SK-N-SH (cell line): ENCODE results near the gene MYO16. TPM values are rescaled to one million over a fixed set of nuclear protein-coding genes. Genes with fewer than 3 reads are reported as not detected.

Experiments
- CTCF ChIA-PET: fragments of 300-600, 350-600 bp; formaldehyde crosslinking; extraction: SDS; loops from one replicate; lab custom pipeline; 2021; lab: Yijun Ruan, JAX
- POLR2A ChIA-PET: fragments of 350-600 bp; sonication (Branson Sonifier 250); formaldehyde crosslinking; extraction: SDS; loops from one replicate; lab custom pipeline; 2020; ENCODE audit warnings: antibody characterized with exemption, inconsistent platforms; lab: Yijun Ruan, JAX
- DNase-seq: peaks from one replicate; pipeline ENCODE4 v3.0.0; 2012
- H2AFZ ChIP-seq: fragments of 200-600 bp; sonication (generic); 2 replicates; pipeline ENCODE4 v1.8.1; 2016; ENCODE audit warnings: antibody characterized with exemption, mild to moderate bottlenecking, low read depth
- H3F3A ChIP-seq: fragments of 200-600 bp; sonication (generic); replicated peaks from 2 replicates; pipeline ENCODE3; 2016; ENCODE audit warnings: antibody characterized with exemption, mild to moderate bottlenecking; ENCODE audit not compliant: insufficient read depth
- H3K27ac ChIP-seq, 2 experiments: fragments of 200-500 bp in 1 of 2; fragments of 200-600 bp in 1 of 2; sonication (Bioruptor generic) in 1 of 2; sonication (generic), shearing (Covaris generic) in 1 of 2; 2 replicates each; pipeline versions ENCODE4 v1.5.1 to v1.6.1; 2014 to 2016; ENCODE audit warnings: low read depth in 2 of 2, inconsistent platforms in 1 of 2, low read length in 1 of 2, mild to moderate bottlenecking in 1 of 2, mixed read lengths in 1 of 2
- H3K27me3 ChIP-seq: fragments of 200-600 bp; sonication (generic), shearing (Covaris generic); 2 replicates; pipeline ENCODE4 v1.6.1; 2016; ENCODE audit warnings: mixed run types; ENCODE audit not compliant: insufficient read depth
- H3K36me3 ChIP-seq, 2 experiments: fragments of 200-500 bp in 1 of 2; fragments of 200-600 bp in 1 of 2; sonication (Bioruptor generic) in 1 of 2; sonication (generic) in 1 of 2; replicated peaks in 1 of 2; 2 replicates each; pipeline versions ENCODE3 to v1.5.1; 2014 to 2016; ENCODE audit warnings: low read length in 1 of 2, mild to moderate bottlenecking in 1 of 2; ENCODE audit not compliant: insufficient read depth in 2 of 2, control insufficient read depth in 1 of 2
- H3K4me1 ChIP-seq, 2 experiments: fragments of 200-500 bp in 1 of 2; fragments of 200-600 bp in 1 of 2; sonication (Bioruptor generic) in 1 of 2; sonication (generic), shearing (Covaris generic) in 1 of 2; 2 replicates each; pipeline versions ENCODE4 v1.5.1 to v1.6.1; 2014 to 2016; ENCODE audit warnings: low read depth in 1 of 2, low read length in 1 of 2, mixed run types in 1 of 2; ENCODE audit not compliant: insufficient read depth in 2 of 2, control insufficient read depth in 1 of 2
- H3K4me2 ChIP-seq: fragments of 200-600 bp; sonication (generic), shearing (Covaris generic); 2 replicates; pipeline ENCODE4 v1.6.1; 2017; ENCODE audit warnings: mixed run types
- H3K4me3 ChIP-seq, 2 experiments: fragments of 200-500 bp in 1 of 2; fragments of 200-600 bp in 1 of 2; sonication (Bioruptor generic) in 1 of 2; sonication (generic), shearing (Covaris generic) in 1 of 2; 2 replicates each; pipeline versions ENCODE4 v1.5.1 to v1.8.1; 2014 to 2016; ENCODE audit warnings: low read depth in 2 of 2, inconsistent platforms in 1 of 2, low read length in 1 of 2, mild to moderate bottlenecking in 1 of 2, mixed read lengths in 1 of 2, moderate library complexity in 1 of 2
- H3K79me2 ChIP-seq: fragments of 200-600 bp; sonication (generic); 2 replicates; pipeline ENCODE4 v1.8.1; 2017; ENCODE audit warnings: mild to moderate bottlenecking; ENCODE audit not compliant: insufficient read depth
- H3K9ac ChIP-seq: fragments of 200-600 bp; sonication (generic); 2 replicates; pipeline ENCODE4 v1.6.1; 2017; ENCODE audit warnings: mixed run types
- H3K9me2 ChIP-seq: fragments of 200-600 bp; sonication (generic); 2 replicates; pipeline ENCODE4 v1.6.1; 2017; ENCODE audit warnings: mixed run types
- H3K9me3 ChIP-seq: fragments of 200-600 bp; sonication (generic); 2 replicates; pipeline ENCODE4 v1.6.1; 2017; ENCODE audit warnings: mixed run types, mild to moderate bottlenecking, moderate library complexity
- H4K20me1 ChIP-seq: fragments of 200-600 bp; sonication (generic); 2 replicates; pipeline ENCODE4 v1.6.1; 2017; ENCODE audit warnings: mild to moderate bottlenecking, mixed run types; ENCODE audit not compliant: insufficient read depth
- CHD2 ChIP-seq: fragments of 150-350 bp; IDR thresholded peaks from 2 replicates; pipeline ENCODE4 v1.6.1; 2018; ENCODE audit warnings: low read length; ENCODE audit not compliant: partially characterized antibody
- ELF1 ChIP-seq: IDR thresholded peaks from 2 replicates; pipeline ENCODE4 v1.4.0; 2012
- FOXJ3 ChIP-seq: sonication (generic); formaldehyde crosslinking; IDR thresholded peaks from 2 replicates; pipeline ENCODE4 v1.5.1; 2020; ENCODE audit warnings: mild to moderate bottlenecking, missing genetic modification reagents
- FOXM1 ChIP-seq: IDR thresholded peaks from 2 replicates; pipeline ENCODE4 v1.4.0; 2012; ENCODE audit warnings: low read depth, mild to moderate bottlenecking
- GABPA ChIP-seq: IDR thresholded peaks from 2 replicates; pipeline ENCODE4 v1.4.0; 2012; ENCODE audit warnings: low read depth, mild to moderate bottlenecking
- GATA2 ChIP-seq: sonication (generic); formaldehyde crosslinking; IDR thresholded peaks from 2 replicates; pipeline ENCODE4 v1.5.0; 2020; ENCODE audit warnings: mild to moderate bottlenecking, missing genetic modification reagents
- MAX ChIP-seq: IDR thresholded peaks from 2 replicates; pipeline ENCODE4 v1.4.0; 2012; ENCODE audit warnings: low read depth
- MEF2A ChIP-seq: IDR thresholded peaks from 2 replicates; pipeline ENCODE4 v1.4.0; 2012; ENCODE audit warnings: low read depth, borderline replicate concordance
- MXI1 ChIP-seq: IDR thresholded peaks from 2 replicates; pipeline ENCODE4 v1.6.1; 2012; ENCODE audit warnings: mild to moderate bottlenecking, low read depth, low read length, improper control_type of control experiment
- NFIC ChIP-seq: IDR thresholded peaks from 2 replicates; pipeline ENCODE4 v1.4.0; 2012; ENCODE audit warnings: borderline replicate concordance
- NRF1 ChIP-seq: IDR thresholded peaks from 2 replicates; pipeline ENCODE4 v1.6.1; 2012; ENCODE audit warnings: low read depth, mild to moderate bottlenecking, low read length
- PBX3 ChIP-seq: IDR thresholded peaks from 2 replicates; pipeline ENCODE4; 2012
- RAD21 ChIP-seq: IDR thresholded peaks from 2 replicates; pipeline ENCODE4 v1.6.1; 2012; ENCODE audit warnings: mild to moderate bottlenecking, low read length
- RCOR1 ChIP-seq: fragments of 150-350 bp; IDR thresholded peaks from 2 replicates; pipeline ENCODE4 v1.6.1; 2017; ENCODE audit warnings: antibody characterized with exemption, low read length
- RFX5 ChIP-seq: IDR thresholded peaks from 2 replicates; pipeline ENCODE4 v1.6.1; 2012; ENCODE audit warnings: mild to moderate bottlenecking, improper control_type of control experiment, low read length
- SIN3A ChIP-seq: IDR thresholded peaks from 2 replicates; pipeline ENCODE4 v1.6.1; 2012; ENCODE audit warnings: low read depth, mild to moderate bottlenecking, low read length, moderate library complexity, borderline replicate concordance
- SMC3 ChIP-seq: IDR thresholded peaks from 2 replicates; pipeline ENCODE4 v1.6.1; 2012; ENCODE audit warnings: low read depth, low read length, improper control_type of control experiment
- TCF12 ChIP-seq: IDR thresholded peaks from 2 replicates; pipeline ENCODE4 v1.4.0; 2012
- TEAD4 ChIP-seq: IDR thresholded peaks from 2 replicates; pipeline ENCODE4 v1.4.0; 2012; ENCODE audit warnings: mild to moderate bottlenecking, borderline replicate concordance; ENCODE audit not compliant: insufficient read depth
- WGBS: methylation state at CpG from one replicate; pipeline ENCODE4 v1.1.6; 2017; ENCODE audit warnings: low lambda C conversion rate; 5-methylcytosine and 5-hydroxymethylcytosine counted together
- polyA plus RNA-seq, 3 experiments: library from polyadenylated mRNA; depleted of rRNA; stranded (reverse); fragments of >200 nt; gene quantifications; 2 replicates each; pipeline ENCODE4 v1.2.3, GENCODE V29; 2012
- TF ChIP-seq, protein P1 (sequence below): fragments of 150-350 bp; IDR thresholded peaks from 2 replicates; pipeline ENCODE4 v1.6.1; 2016; ENCODE audit warnings: mild to moderate bottlenecking, low read depth, low read length
- TF ChIP-seq, protein P2 (sequence below): fragments of 200-600 bp; sonication (generic); IDR thresholded peaks from 2 replicates; pipeline ENCODE4 v1.6.1; 2017; ENCODE audit warnings: antibody characterized with exemption, mild to moderate bottlenecking, moderate library complexity
- TF ChIP-seq, protein P3 (sequence below): fragments of 150-350 bp; IDR thresholded peaks from 2 replicates; pipeline ENCODE4 v1.6.1; 2017; ENCODE audit warnings: antibody characterized with exemption, low read length, low read depth, borderline replicate concordance
- TF ChIP-seq, protein P4 (sequence below): IDR thresholded peaks from 2 replicates; pipeline ENCODE4 v1.4.0; 2012; ENCODE audit warnings: low read depth, borderline replicate concordance

The MYO16 gene
- polyA plus RNA-seq, 1 of the 3 experiments (the other 2 are of a cell fraction): 0.07 TPM

- H2AFZ ChIP-seq: no peak overlapping the region
- no peak overlapping the region for H3K4me2 ChIP-seq
- no peak overlapping the region for H3K27ac ChIP-seq
- no peaks in the 10 kb centered on the region for H3K9me3 ChIP-seq
- no peaks in the 10 kb centered on the region for H3K36me3 ChIP-seq
- no peak overlapping the region for H3K4me3 ChIP-seq
- no peaks in the 10 kb centered on the region for H3F3A ChIP-seq
- CTCF ChIA-PET: interaction anchor here (1.1 kb wide), 1 partner anchor 16 kb away, joined by 3 read pairs; no protein-coding TSS in a partner anchor
- no peak for DNase-seq
- 20% methylated on average over 1 of the region's 1 CpG for WGBS
- no peaks in the 10 kb centered on the region for H3K4me1 ChIP-seq
- no peak overlapping the region for H3K9ac ChIP-seq
- TF ChIP-seq SIN3A: no peak
- no peak for TF ChIP-seq NFIC
- no peak for TF ChIP-seq SMC3
- TF ChIP-seq FOXM1: no peak
- TF ChIP-seq MEF2A: no peak
- TF ChIP-seq RCOR1: no peak
- no peak for TF ChIP-seq ELF1
- no peak for TF ChIP-seq MAX
- TF ChIP-seq PBX3: no peak
- TF ChIP-seq MXI1: no peak
- no peak for TF ChIP-seq GABPA
- no peak for TF ChIP-seq RFX5
- TF ChIP-seq NRF1: no peak
- TF ChIP-seq, all 33 proteins: peak for 0
- H3K79me2 ChIP-seq: no peaks in the 10 kb centered on the region
- no peaks in the 10 kb centered on the region for H3K9me2 ChIP-seq
- no peaks in the 10 kb centered on the region for H3K27me3 ChIP-seq
- no peaks in the 10 kb centered on the region for H4K20me1 ChIP-seq
- POLR2A ChIA-PET: no interaction called here
Measured at GRCh38 chr13:109110159-109110558, 480.7 kb downstream of the MYO16 start.

- no peaks in the 10 kb centered on the region for H3K9me2 ChIP-seq
- DNase-seq: no peak
- H3K4me3 ChIP-seq: no peak overlapping the region
- no peak overlapping the region for H3K27ac ChIP-seq
- H3K27me3 ChIP-seq: no peaks in the 10 kb centered on the region
- no peak for TF ChIP-seq NRF1
- TF ChIP-seq MAX: no peak
- no peak for TF ChIP-seq FOXJ3 (CRISPR knock-in tag)
- no peak for TF ChIP-seq RCOR1
- no peak for TF ChIP-seq RAD21
- no peak for TF ChIP-seq GABPA
- no peak for TF ChIP-seq MEF2A
- TF ChIP-seq FOXM1: no peak
- TF ChIP-seq, protein P1, sequence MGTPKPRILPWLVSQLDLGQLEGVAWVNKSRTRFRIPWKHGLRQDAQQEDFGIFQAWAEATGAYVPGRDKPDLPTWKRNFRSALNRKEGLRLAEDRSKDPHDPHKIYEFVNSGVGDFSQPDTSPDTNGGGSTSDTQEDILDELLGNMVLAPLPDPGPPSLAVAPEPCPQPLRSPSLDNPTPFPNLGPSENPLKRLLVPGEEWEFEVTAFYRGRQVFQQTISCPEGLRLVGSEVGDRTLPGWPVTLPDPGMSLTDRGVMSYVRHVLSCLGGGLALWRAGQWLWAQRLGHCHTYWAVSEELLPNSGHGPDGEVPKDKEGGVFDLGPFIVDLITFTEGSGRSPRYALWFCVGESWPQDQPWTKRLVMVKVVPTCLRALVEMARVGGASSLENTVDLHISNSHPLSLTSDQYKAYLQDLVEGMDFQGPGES: no peak
- TF ChIP-seq NFIC: no peak
- no peak for TF ChIP-seq TCF12
- TF ChIP-seq, protein P2, sequence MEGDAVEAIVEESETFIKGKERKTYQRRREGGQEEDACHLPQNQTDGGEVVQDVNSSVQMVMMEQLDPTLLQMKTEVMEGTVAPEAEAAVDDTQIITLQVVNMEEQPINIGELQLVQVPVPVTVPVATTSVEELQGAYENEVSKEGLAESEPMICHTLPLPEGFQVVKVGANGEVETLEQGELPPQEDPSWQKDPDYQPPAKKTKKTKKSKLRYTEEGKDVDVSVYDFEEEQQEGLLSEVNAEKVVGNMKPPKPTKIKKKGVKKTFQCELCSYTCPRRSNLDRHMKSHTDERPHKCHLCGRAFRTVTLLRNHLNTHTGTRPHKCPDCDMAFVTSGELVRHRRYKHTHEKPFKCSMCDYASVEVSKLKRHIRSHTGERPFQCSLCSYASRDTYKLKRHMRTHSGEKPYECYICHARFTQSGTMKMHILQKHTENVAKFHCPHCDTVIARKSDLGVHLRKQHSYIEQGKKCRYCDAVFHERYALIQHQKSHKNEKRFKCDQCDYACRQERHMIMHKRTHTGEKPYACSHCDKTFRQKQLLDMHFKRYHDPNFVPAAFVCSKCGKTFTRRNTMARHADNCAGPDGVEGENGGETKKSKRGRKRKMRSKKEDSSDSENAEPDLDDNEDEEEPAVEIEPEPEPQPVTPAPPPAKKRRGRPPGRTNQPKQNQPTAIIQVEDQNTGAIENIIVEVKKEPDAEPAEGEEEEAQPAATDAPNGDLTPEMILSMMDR: no peak
- TF ChIP-seq, protein P3, sequence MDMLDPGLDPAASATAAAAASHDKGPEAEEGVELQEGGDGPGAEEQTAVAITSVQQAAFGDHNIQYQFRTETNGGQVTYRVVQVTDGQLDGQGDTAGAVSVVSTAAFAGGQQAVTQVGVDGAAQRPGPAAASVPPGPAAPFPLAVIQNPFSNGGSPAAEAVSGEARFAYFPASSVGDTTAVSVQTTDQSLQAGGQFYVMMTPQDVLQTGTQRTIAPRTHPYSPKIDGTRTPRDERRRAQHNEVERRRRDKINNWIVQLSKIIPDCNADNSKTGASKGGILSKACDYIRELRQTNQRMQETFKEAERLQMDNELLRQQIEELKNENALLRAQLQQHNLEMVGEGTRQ: no peak
- TF ChIP-seq GATA2 (CRISPR knock-in tag): no peak
- no peak for TF ChIP-seq CHD2
- TF ChIP-seq SMC3: no peak
- TF ChIP-seq, protein P4, sequence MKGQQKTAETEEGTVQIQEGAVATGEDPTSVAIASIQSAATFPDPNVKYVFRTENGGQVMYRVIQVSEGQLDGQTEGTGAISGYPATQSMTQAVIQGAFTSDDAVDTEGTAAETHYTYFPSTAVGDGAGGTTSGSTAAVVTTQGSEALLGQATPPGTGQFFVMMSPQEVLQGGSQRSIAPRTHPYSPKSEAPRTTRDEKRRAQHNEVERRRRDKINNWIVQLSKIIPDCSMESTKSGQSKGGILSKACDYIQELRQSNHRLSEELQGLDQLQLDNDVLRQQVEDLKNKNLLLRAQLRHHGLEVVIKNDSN: no peak
- no peak for TF ChIP-seq TEAD4
- H3K36me3 ChIP-seq: no peaks in the 10 kb centered on the region
- no peaks in the 10 kb centered on the region for H3K4me1 ChIP-seq
- H3F3A ChIP-seq: no peaks in the 10 kb centered on the region
- ChIA-PET POLR2A (no interaction called here), CTCF (no interaction called here)
- no peaks in the 10 kb centered on the region for H4K20me1 ChIP-seq
- no peaks in the 10 kb centered on the region for H3K79me2 ChIP-seq
- WGBS: 75% methylated on average over 1 of the region's 1 CpG
- no peak overlapping the region for H3K4me2 ChIP-seq
- no peak overlapping the region for H2AFZ ChIP-seq
- no peak overlapping the region for H3K9ac ChIP-seq
- no peaks in the 10 kb centered on the region for H3K9me3 ChIP-seq
Measured at GRCh38 chr13:109111141-109111540, 481.7 kb downstream of the MYO16 start.
